Right atrium auricular region (tissue), 2 donors: ENCODE results near the gene SUSD4. TPM values are rescaled to one million over a fixed set of nuclear protein-coding genes. Genes with fewer than 3 reads are reported as not detected.
"Not testable (repeated sequence)": the region's sequence is repeated elsewhere in the genome, so short reads cannot be mapped to it uniquely, and the experiment has no call there.

ENCODE experiments used
- DNase-seq: peaks from one replicate; pipeline ENCODE4 v3.0.0-alpha.2; 2019; ENCODE audit warnings: low spot score
- H3K27ac ChIP-seq, 2 donors: fragments of 200-600 bp; sonication (generic); 1 replicate in 1 of 2; 2 replicates in 1 of 2; pipeline ENCODE4 v1.5.1; 2016 to 2019
- H3K27me3 ChIP-seq, 2 donors: fragments of 200-600 bp; sonication (generic); one replicate each; pipeline versions ENCODE4 v1.5.1 to v1.6.0; 2017 to 2019
- H3K36me3 ChIP-seq: fragments of 200-600 bp; sonication (generic); one replicate; pipeline ENCODE4 v1.5.1; 2016
- H3K4me1 ChIP-seq, 2 donors: fragments of 200-600 bp; sonication (generic); one replicate each; pipeline versions ENCODE4 v1.5.1 to v1.6.0; 2017 to 2019
- H3K4me3 ChIP-seq, 2 donors: fragments of 200-600 bp; sonication (generic); 1 replicate in 1 of 2; 2 replicates in 1 of 2; pipeline ENCODE4 v1.5.1; 2017 to 2019; ENCODE audit warnings: mild to moderate bottlenecking in 1 of 2, moderate library complexity in 1 of 2
- H3K9me3 ChIP-seq, 2 donors: fragments of 200-600 bp; sonication (generic); one replicate each; pipeline ENCODE4 v1.5.1; 2019
- total RNA-seq, 2 donors: library from RNA; depleted of rRNA; stranded (reverse); fragments of >200 nt; gene quantifications; one replicate each; pipeline ENCODE4 v1.1.0, GENCODE V29; 2016
- TF ChIP-seq, protein P1 (sequence below), 2 donors: fragments of 200-600 bp; sonication (generic); IDR thresholded peaks; one replicate each; pipeline ENCODE4 v1.5.1; 2019; ENCODE audit warnings: antibody characterized with exemption in 2 of 2

Gene SUSD4
- total RNA-seq, 2 donors from 2014 or later = 8.9 to 17.7 TPM

DNA sequence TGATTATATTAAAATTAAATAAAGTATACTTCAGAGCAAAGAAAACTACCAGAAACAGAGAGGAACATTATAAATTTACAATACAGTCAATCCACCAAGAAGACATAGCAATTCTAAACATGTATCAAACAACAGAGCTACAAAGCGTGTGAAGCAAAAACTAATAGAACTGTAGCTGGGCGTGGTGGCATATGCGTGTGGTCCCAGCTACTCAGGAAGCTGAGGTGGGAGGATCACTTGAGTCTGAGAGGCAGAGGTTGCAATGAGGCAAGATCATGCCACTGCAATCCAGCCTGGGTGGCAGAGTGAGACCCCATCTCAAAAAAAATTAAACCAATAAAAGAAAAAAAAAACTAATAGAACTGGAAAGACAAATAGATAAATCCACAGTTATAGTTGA, 41.5 kb upstream of the SUSD4 start:
- H3K4me3 ChIP-seq = no peak overlapping the region
- no peaks in the 10 kb centered on the region for H3K9me3 ChIP-seq
- no peak for DNase-seq
- TF ChIP-seq, protein P1, sequence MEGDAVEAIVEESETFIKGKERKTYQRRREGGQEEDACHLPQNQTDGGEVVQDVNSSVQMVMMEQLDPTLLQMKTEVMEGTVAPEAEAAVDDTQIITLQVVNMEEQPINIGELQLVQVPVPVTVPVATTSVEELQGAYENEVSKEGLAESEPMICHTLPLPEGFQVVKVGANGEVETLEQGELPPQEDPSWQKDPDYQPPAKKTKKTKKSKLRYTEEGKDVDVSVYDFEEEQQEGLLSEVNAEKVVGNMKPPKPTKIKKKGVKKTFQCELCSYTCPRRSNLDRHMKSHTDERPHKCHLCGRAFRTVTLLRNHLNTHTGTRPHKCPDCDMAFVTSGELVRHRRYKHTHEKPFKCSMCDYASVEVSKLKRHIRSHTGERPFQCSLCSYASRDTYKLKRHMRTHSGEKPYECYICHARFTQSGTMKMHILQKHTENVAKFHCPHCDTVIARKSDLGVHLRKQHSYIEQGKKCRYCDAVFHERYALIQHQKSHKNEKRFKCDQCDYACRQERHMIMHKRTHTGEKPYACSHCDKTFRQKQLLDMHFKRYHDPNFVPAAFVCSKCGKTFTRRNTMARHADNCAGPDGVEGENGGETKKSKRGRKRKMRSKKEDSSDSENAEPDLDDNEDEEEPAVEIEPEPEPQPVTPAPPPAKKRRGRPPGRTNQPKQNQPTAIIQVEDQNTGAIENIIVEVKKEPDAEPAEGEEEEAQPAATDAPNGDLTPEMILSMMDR (IDR thresholded peaks at IDR 0.05) = no peak
- no peaks in the 10 kb centered on the region for H3K27me3 ChIP-seq
- no peaks in the 10 kb centered on the region for H3K36me3 ChIP-seq
- H3K4me1 ChIP-seq = no peaks in the 10 kb centered on the region
- H3K27ac ChIP-seq = no peak overlapping the region

DNA sequence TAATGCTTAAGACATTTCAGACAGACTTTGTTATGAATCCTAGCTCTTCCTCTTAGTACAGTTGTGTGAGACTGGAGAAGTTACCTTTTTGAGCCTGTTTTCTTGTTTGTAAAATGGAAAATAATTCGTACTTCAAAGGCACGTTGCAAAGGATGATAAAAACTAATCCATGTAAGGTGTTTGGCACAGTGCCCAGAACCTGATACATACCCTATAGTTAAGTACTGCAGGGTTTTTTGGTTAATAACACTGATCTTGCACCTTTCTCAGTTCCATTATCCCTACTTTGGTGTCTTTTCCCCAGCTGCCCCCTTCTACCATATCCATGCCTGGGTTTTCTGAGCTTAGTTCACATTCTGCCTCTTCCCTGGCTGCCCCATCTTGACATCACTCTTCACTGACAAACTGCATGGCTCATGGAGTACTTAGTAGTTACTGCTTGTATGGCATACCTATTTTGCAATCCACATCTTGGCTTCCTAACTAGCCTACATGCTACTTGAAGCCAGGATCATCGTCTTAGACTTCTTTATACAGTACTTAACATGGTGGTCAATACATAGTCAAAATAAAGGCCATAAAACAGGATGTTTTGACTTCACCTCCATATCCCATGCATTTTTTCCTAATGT, 39.3 kb upstream of the SUSD4 start:
- Histone ChIP-seq H3K4me1 (no peaks in the 10 kb centered on the region), H3K27me3 (no peaks in the 10 kb centered on the region), H3K36me3 (no peaks in the 10 kb centered on the region), H3K4me3 (no peak overlapping the region), H3K27ac (no peak overlapping the region), H3K9me3 (no peaks in the 10 kb centered on the region)
- no peak for DNase-seq
- TF ChIP-seq, protein P1 (IDR thresholded peaks at IDR 0.05) = no peak

DNA sequence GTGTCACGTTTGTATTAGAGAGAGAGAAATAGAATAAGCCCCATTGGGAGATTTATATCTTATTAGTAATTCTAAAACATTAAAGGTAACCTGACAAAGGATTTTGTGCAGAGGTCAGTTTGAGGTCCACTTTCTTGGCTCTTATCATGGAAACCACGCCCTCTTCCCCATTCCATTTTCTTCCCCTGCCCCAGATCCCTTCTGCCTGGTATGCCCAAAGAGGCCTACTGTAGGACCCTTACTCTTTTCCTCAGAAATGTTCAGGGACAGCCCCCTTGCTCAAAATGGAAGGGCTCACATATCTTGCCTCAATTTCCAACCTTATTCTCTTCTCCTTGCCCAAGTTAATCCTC, 38.8 kb upstream of the SUSD4 start:
- Histone ChIP-seq H3K27ac (no peak overlapping the region), H3K27me3 (no peaks in the 10 kb centered on the region), H3K9me3 (no peaks in the 10 kb centered on the region), H3K4me1 (no peaks in the 10 kb centered on the region), H3K36me3 (no peaks in the 10 kb centered on the region), H3K4me3 (no peak overlapping the region)
- DNase-seq = no peak
- TF ChIP-seq, protein P1 (IDR thresholded peaks at IDR 0.05) = no peak

DNA sequence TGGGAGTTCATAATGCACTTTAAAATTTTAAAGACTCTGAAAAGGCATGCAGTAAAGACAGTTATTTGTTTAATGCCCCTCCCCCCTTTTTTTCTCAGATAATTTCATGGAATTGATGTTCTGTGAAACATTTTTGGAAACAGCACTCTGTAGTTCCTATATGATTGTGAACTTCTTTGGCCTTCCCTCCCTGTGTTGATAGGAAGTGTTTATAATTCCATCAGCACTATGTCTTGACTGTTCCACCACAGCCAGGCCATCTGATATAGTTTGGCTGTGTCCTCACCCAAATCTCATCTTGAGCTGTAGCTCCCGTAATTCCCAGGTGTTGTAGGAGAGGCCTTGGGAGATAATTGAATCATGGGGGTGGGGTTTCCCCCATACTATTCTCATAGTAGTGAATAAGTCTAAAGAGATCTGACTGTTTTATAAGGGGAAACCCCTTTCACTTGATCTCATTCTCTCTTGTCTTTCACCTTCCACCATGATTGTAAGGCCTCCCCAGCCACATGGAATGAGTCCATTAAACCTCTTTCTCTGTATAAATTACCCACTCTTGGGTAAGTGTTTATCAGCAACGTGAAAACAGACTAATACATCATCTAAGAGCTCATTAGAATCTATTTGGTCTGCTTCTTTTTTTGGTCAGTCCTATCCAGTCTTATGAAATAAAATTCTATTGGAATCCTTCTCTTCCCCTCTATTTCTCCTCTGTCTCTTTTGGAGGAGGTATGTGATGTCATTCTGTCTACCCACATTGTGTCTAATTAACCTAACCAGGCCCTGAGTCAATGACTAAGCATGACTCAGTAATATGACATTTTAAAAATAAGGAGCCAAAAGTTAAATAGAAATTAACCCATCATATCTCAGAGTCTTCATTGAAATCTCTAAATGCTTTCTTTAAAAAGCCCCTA, 38.2 kb upstream of the SUSD4 start:
- TF ChIP-seq, protein P1 (IDR thresholded peaks at IDR 0.05) = no peak
- H3K27ac ChIP-seq = no peak overlapping the region
- H3K27me3 ChIP-seq = no peaks in the 10 kb centered on the region
- H3K9me3 ChIP-seq = no peaks in the 10 kb centered on the region
- no peaks in the 10 kb centered on the region for H3K4me1 ChIP-seq
- H3K36me3 ChIP-seq = no peaks in the 10 kb centered on the region
- DNase-seq = no peak
- H3K4me3 ChIP-seq = no peak overlapping the region

DNA sequence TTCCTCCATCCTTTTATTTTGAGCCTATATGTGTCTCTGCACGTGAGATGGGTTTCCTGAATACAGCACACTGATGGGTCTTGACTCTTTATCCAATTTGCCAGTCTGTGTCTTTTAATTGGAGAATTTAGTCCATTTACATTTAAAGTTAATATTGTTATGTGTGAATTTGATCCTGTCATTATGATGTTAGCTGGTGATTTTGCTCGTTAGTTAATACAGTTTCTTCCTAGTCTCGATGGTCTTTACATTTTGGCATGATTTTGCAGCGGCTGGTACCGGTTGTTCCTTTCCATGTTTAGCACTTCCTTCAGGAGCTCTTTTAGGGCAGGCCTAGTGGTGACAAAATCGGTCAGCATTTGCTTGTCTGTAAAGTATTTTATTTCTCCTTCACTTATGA, 35.4 kb upstream of the SUSD4 start:
- not testable (repeated sequence) for H3K27me3 ChIP-seq, H3K9me3 ChIP-seq, DNase-seq, H3K4me1 ChIP-seq, H3K27ac ChIP-seq, H3K4me3 ChIP-seq, H3K36me3 ChIP-seq

DNA sequence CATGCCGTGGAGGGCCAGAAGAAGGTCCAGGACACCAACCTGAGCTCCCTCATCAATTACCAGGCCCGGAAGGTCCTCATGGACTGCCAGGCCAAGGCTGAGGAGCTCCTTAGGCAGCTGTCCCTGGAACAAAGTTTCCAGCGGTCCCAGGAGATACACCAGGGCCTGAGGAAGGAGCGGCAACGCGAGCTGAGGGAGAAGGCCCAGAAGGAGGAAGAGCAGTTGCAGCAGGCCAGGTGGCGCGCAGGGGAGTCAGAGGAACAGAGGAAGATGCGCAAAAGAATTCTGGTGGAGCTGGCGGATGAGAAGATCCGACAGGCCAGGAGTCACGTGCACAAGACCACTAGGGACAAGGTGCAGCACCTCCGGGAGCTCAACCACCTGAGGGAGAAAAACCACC, 30.7 kb upstream of the SUSD4 start:
- Histone ChIP-seq H3K36me3 (no peaks in the 10 kb centered on the region), H3K9me3 (no peaks in the 10 kb centered on the region), H3K27me3 (peaks cover 0 to 3% of the 10 kb centered on the region in 2 donors), H3K4me3 (no peak overlapping the region), H3K27ac (no peak overlapping the region), H3K4me1 (peaks cover 0 to 7% of the 10 kb centered on the region in 2 donors)
- no peak for DNase-seq
- TF ChIP-seq, protein P1 (IDR thresholded peaks at IDR 0.05) = no peak
